Right lung (tissue), 5 donors: ENCODE results near the gene SGSH. TPM values are rescaled to one million over a fixed set of nuclear protein-coding genes. Genes with fewer than 3 reads are reported as not detected.

Source experiments
- polyA plus RNA-seq, 5 donors: library from polyadenylated mRNA; unstranded; fragments of 120-200 nt; gene quantifications; one replicate each; pipeline versions ENCODE4 v1.2.1 to v1.2.3, GENCODE V29; 2013; ENCODE audit warnings: inconsistent platforms in 1 of 5, low replicate concordance in 1 of 5; ENCODE audit not compliant: insufficient read length in 5 of 5, insufficient read depth in 1 of 5

SGSH gene
- polyA plus RNA-seq, 5 donors = 34.8 to 43.7 (median 41.2) TPM

Other genes with a start within 250 kb of the SGSH start
- 10 to 100 TPM; 19.0 to 36.4 (median 25.2) TPM for gene TBC1D16, start 184.5 kb downstream of the SGSH start, polyA plus RNA-seq
- gene CCDC40, start 183.7 kb downstream of the SGSH start, polyA plus RNA-seq = 10 to 100 TPM in 3 of 5 donors, 1 to 10 TPM in 2; 7.2 to 17.2 (median 13.6) TPM
- gene GAA, start 118.8 kb downstream of the SGSH start, polyA plus RNA-seq = 10 to 100 TPM; 20.1 to 52.3 (median 37.4) TPM
- gene EIF4A3, start 73.2 kb downstream of the SGSH start, polyA plus RNA-seq = 10 to 100 TPM; 73.6 to 95.6 (median 82.0) TPM
- 1 to 10 TPM; 1.1 to 2.5 (median 2.3) TPM for gene CARD14, start 50.3 kb downstream of the SGSH start, polyA plus RNA-seq
- 10 to 100 TPM; 16.0 to 32.3 (median 27.0) TPM for gene SLC26A11, start 94 bp upstream of the SGSH start, polyA plus RNA-seq
- 100 to 1,000 TPM in 1 of 5 donors, 10 to 100 TPM in 4; 59.5 to 100 (median 77.9) TPM for gene RNF213, start 40.5 kb upstream of the SGSH start, polyA plus RNA-seq
- 10 to 100 TPM; 32.7 to 46.6 (median 41.9) TPM for gene ENDOV, start 194.8 kb upstream of the SGSH start, polyA plus RNA-seq